Neuronal stem cell (in vitro differentiated cells): ENCODE data around the gene DOCK9.
A peak's percentile ranks its signal among the peaks of the same experiment; 100 is the strongest.

ENCODE experiments used
- DNase-seq: peaks from one replicate; pipeline ENCODE4 v3.0.0-alpha.2; 2013; ENCODE audit warnings: low spot score
- H2AFZ ChIP-seq: one replicate; pipeline ENCODE4 v1.6.1; 2013; ENCODE audit warnings: mild to moderate bottlenecking, low read length, inconsistent platforms
- H2AK5ac ChIP-seq: 2 replicates; pipeline ENCODE4 v1.6.1; 2013; ENCODE audit warnings: low read depth, mild to moderate bottlenecking, inconsistent platforms, low read length, moderate library complexity, mixed read lengths
- H2BK120ac ChIP-seq: 2 replicates; pipeline ENCODE4 v1.6.1; 2013; ENCODE audit warnings: low read depth, mild to moderate bottlenecking, inconsistent platforms, low read length, moderate library complexity, mixed read lengths
- H2BK12ac ChIP-seq: one replicate; pipeline ENCODE4 v1.6.1; 2013; ENCODE audit warnings: low read length, inconsistent platforms
- H2BK15ac ChIP-seq: 2 replicates; pipeline ENCODE4 v1.6.1; 2013; ENCODE audit warnings: mild to moderate bottlenecking, low read length, inconsistent platforms, mixed read lengths
- H2BK5ac ChIP-seq: one replicate; pipeline ENCODE4 v1.6.1; 2013; ENCODE audit warnings: inconsistent platforms, mild to moderate bottlenecking, low read length, moderate library complexity
- H3K14ac ChIP-seq: one replicate; pipeline ENCODE4 v1.6.1; 2013; ENCODE audit warnings: low read length, inconsistent platforms
- H3K18ac ChIP-seq: 2 replicates; pipeline ENCODE4 v1.6.1; 2013; ENCODE audit warnings: low read length, inconsistent platforms
- H3K23ac ChIP-seq: 2 replicates; pipeline ENCODE4 v1.6.1; 2013; ENCODE audit warnings: low read depth, mild to moderate bottlenecking, mixed read lengths, low read length, inconsistent platforms; ENCODE audit not compliant: poor library complexity
- H3K27ac ChIP-seq: replicated peaks from 3 replicates; pipeline ENCODE4 v1.5.1; 2013; ENCODE audit warnings: low read length, inconsistent platforms
- H3K27me3 ChIP-seq, 3 experiments: 2 replicates each; pipeline ENCODE4 v1.6.1; 2013; ENCODE audit warnings: low read length in 3 of 3, mild to moderate bottlenecking in 2 of 3, inconsistent platforms in 1 of 3, low read depth in 1 of 3, mixed read lengths in 1 of 3, moderate library complexity in 1 of 3; ENCODE audit not compliant: control insufficient read depth in 3 of 3, insufficient read depth in 3 of 3
- H3K36me3 ChIP-seq, 2 donors: replicated peaks in 1 of 2; 2 replicates each; pipeline ENCODE4 v1.6.1; 2013; ENCODE audit warnings: low read length in 2 of 2; ENCODE audit not compliant: control insufficient read depth in 2 of 2, insufficient read depth in 2 of 2
- H3K4ac ChIP-seq: 2 replicates; pipeline ENCODE4 v1.6.1; 2013; ENCODE audit warnings: inconsistent platforms, mild to moderate bottlenecking, low read length, moderate library complexity
- H3K4me1 ChIP-seq, 2 donors: 1 replicate in 1 of 2; 2 replicates in 1 of 2; pipeline ENCODE4 v1.6.1; 2013; ENCODE audit warnings: low read length in 2 of 2, low read depth in 1 of 2; ENCODE audit not compliant: control insufficient read depth in 2 of 2, insufficient read depth in 1 of 2
- H3K4me2 ChIP-seq: one replicate; pipeline ENCODE4 v1.6.1; 2013; ENCODE audit warnings: mild to moderate bottlenecking, low read length, inconsistent platforms; ENCODE audit not compliant: insufficient read depth, poor library complexity, severe bottlenecking
- H3K4me3 ChIP-seq, 2 donors: 2 replicates each; pipeline ENCODE4 v1.5.1; 2013; ENCODE audit warnings: low read length in 2 of 2, mild to moderate bottlenecking in 2 of 2, inconsistent platforms in 1 of 2, moderate library complexity in 1 of 2
- H3K79me1 ChIP-seq: one replicate; pipeline ENCODE4 v1.6.1; 2013; ENCODE audit warnings: low read depth, mild to moderate bottlenecking, inconsistent platforms, low read length, moderate library complexity
- H3K9ac ChIP-seq: one replicate; pipeline ENCODE4 v1.6.1; 2013; ENCODE audit warnings: mild to moderate bottlenecking, low read depth, low read length, inconsistent platforms; ENCODE audit not compliant: poor library complexity
- H3K9me3 ChIP-seq, 2 donors: replicated peaks in 1 of 2; 2 replicates each; pipeline versions ENCODE3 to v1.6.1; 2013; ENCODE audit warnings: low read length in 2 of 2, mild to moderate bottlenecking in 2 of 2, inconsistent platforms in 1 of 2, low read depth in 1 of 2, mixed read lengths in 1 of 2, moderate library complexity in 1 of 2; ENCODE audit not compliant: control insufficient read depth in 2 of 2, insufficient read depth in 1 of 2
- H4K8ac ChIP-seq: one replicate; pipeline ENCODE4 v1.6.1; 2013; ENCODE audit warnings: low read depth, mild to moderate bottlenecking, inconsistent platforms, low read length, moderate library complexity
- H4K91ac ChIP-seq: one replicate; pipeline ENCODE4 v1.6.1; 2013; ENCODE audit warnings: low read length, low read depth, mild to moderate bottlenecking, inconsistent platforms; ENCODE audit not compliant: poor library complexity
- WGBS, 2 donors: extraction: QIAGEN DNeasy Blood & Tissue Kit; methylation state at CpG; one replicate each; pipeline ENCODE4 v1.1.7; 2013; ENCODE audit warnings: missing lambda C conversion rate in 2 of 2, mixed read lengths in 1 of 2; ENCODE audit not compliant: insufficient read length in 2 of 2, insufficient replicate concordance in 1 of 2; ENCODE audit errors: extremely low coverage in 2 of 2; 5-methylcytosine and 5-hydroxymethylcytosine counted together

DOCK9 gene

GRCh38 chr13:98957731-98958442 lies 20.0 kb downstream of the DOCK9 start:
- peak overlapping the region; percentile 49 for H2BK12ac ChIP-seq
- no peak overlapping the region for H3K27ac ChIP-seq
- no peaks in the 10 kb centered on the region for H3K79me1 ChIP-seq
- H4K91ac ChIP-seq: peak overlapping the region; percentile 54
- no peak overlapping the region for H3K4me3 ChIP-seq
- no peak overlapping the region for H4K8ac ChIP-seq
- H3K9me3 ChIP-seq: no peaks in the 10 kb centered on the region
- no peak overlapping the region for H3K23ac ChIP-seq
- no peak overlapping the region for H3K4ac ChIP-seq
- no CpG with 5 or more reads among the region's 3 CpGs for WGBS, 2 donors
- H3K36me3 ChIP-seq: no peaks in the 10 kb centered on the region
- H2BK5ac ChIP-seq: peak overlapping the region; percentile 31
- no peak overlapping the region for H3K4me2 ChIP-seq
- H2AK5ac ChIP-seq: peak overlapping the region; percentile 56
- no peak overlapping the region for H2AFZ ChIP-seq
- peak overlapping the region; percentile 58 for H3K18ac ChIP-seq
- no peak overlapping the region for H2BK15ac ChIP-seq
- H3K4me1 ChIP-seq: peaks cover 0 to 9% of the 10 kb centered on the region in 2 donors
- DNase-seq: no peak
- no peak overlapping the region for H3K14ac ChIP-seq
- no peaks in the 10 kb centered on the region for H3K27me3 ChIP-seq
- no peak overlapping the region for H2BK120ac ChIP-seq
- no peak overlapping the region for H3K9ac ChIP-seq

- Histone ChIP-seq H2AFZ (no peak overlapping the region), H3K4ac (no peak overlapping the region), H4K8ac (no peak overlapping the region), H3K27me3 (no peaks in the 10 kb centered on the region), H2AK5ac (no peak overlapping the region), H3K79me1 (no peaks in the 10 kb centered on the region), H3K18ac (no peak overlapping the region), H2BK15ac (no peak overlapping the region), H2BK12ac (no peak overlapping the region), H3K9ac (no peak overlapping the region), H3K23ac (no peak overlapping the region), H3K4me2 (no peak overlapping the region), H2BK120ac (no peak overlapping the region), H2BK5ac (no peak overlapping the region), H3K4me3 (no peak overlapping the region), H3K14ac (no peak overlapping the region), H3K9me3 (no peaks in the 10 kb centered on the region), H4K91ac (no peak overlapping the region), H3K27ac (no peak overlapping the region), H3K36me3 (no peaks in the 10 kb centered on the region), H3K4me1 (peaks cover 0 to 9% of the 10 kb centered on the region in 2 donors)
- WGBS, 2 donors: no CpG with 5 or more reads among the region's 9 CpGs
- DNase-seq: no peak
These were observed 22.5 kb downstream of the DOCK9 start for GRCh38 chr13:98955336-98955735.

- Histone ChIP-seq H2AFZ (no peak overlapping the region), H4K91ac (no peak overlapping the region), H3K4me3 (no peak overlapping the region), H2BK12ac (no peak overlapping the region), H3K4ac (no peak overlapping the region), H4K8ac (no peak overlapping the region), H3K27ac (no peak overlapping the region), H3K27me3 (no peaks in the 10 kb centered on the region), H3K23ac (no peak overlapping the region), H3K4me1 (peaks cover 0 to 3% of the 10 kb centered on the region in 2 donors), H3K9ac (no peak overlapping the region), H3K9me3 (no peaks in the 10 kb centered on the region), H2AK5ac (no peak overlapping the region), H3K36me3 (no peaks in the 10 kb centered on the region), H3K18ac (no peak overlapping the region), H3K4me2 (no peak overlapping the region), H2BK5ac (no peak overlapping the region), H3K79me1 (no peaks in the 10 kb centered on the region), H2BK120ac (no peak overlapping the region), H3K14ac (no peak overlapping the region), H2BK15ac (no peak overlapping the region)
- no CpG with 5 or more reads among the region's 4 CpGs for WGBS, 2 donors
- DNase-seq: no peak
These were observed 23.6 kb downstream of the DOCK9 start for GRCh38 chr13:98954313-98954712.

GRCh38 chr13:98951266-98951665 lies 26.6 kb downstream of the DOCK9 start:
- Histone ChIP-seq H2BK5ac (no peak overlapping the region), H3K36me3 (no peaks in the 10 kb centered on the region), H3K9me3 (no peaks in the 10 kb centered on the region), H3K27ac (no peak overlapping the region), H3K23ac (no peak overlapping the region), H2AK5ac (no peak overlapping the region), H3K18ac (no peak overlapping the region), H3K4me2 (no peak overlapping the region), H4K91ac (no peak overlapping the region), H3K27me3 (no peaks in the 10 kb centered on the region), H4K8ac (no peak overlapping the region), H2BK12ac (no peak overlapping the region), H2BK15ac (no peak overlapping the region), H3K79me1 (no peaks in the 10 kb centered on the region), H3K4me3 (no peak overlapping the region), H3K4ac (no peak overlapping the region), H3K14ac (no peak overlapping the region), H3K9ac (no peak overlapping the region), H2BK120ac (no peak overlapping the region), H3K4me1 (peaks cover 0 to 2% of the 10 kb centered on the region in 2 donors), H2AFZ (no peak overlapping the region)
- no peak for DNase-seq
- no CpG with 5 or more reads among the region's 6 CpGs for WGBS, 2 donors
